Type B pancreatic cell (in vitro differentiated cells): ENCODE data around the gene CAVIN2. TPM values are rescaled to one million over a fixed set of nuclear protein-coding genes. Genes with fewer than 3 reads are reported as not detected.

ENCODE experiments used
- DNase-seq: peaks from one replicate; pipeline ENCODE4 v3.0.0; 2021; ENCODE audit warnings: mixed read lengths; ENCODE audit not compliant: unreplicated experiment; ENCODE audit errors: extremely low spot score
- H3K27ac Mint-ChIP-seq: 2 replicates; pipeline ENCODE4 v1.8.0; 2021; ENCODE audit warnings: mild to moderate bottlenecking, mixed read lengths
- H3K27me3 Mint-ChIP-seq: 2 replicates; pipeline ENCODE4 v1.8.0; 2021; ENCODE audit warnings: mixed read lengths
- H3K36me3 Mint-ChIP-seq: 2 replicates; pipeline ENCODE4 v1.8.0; 2021; ENCODE audit warnings: mixed read lengths
- H3K4me1 Mint-ChIP-seq: one replicate; pipeline ENCODE4 v1.8.0; 2021; ENCODE audit warnings: mixed read lengths; ENCODE audit not compliant: unreplicated experiment
- H3K4me3 Mint-ChIP-seq: 2 replicates; pipeline ENCODE4 v1.8.0; 2021; ENCODE audit warnings: mild to moderate bottlenecking, mixed read lengths
- H3K9me3 Mint-ChIP-seq: 2 replicates; pipeline ENCODE4 v1.8.0; 2021; ENCODE audit warnings: mixed read lengths
- total RNA-seq: library from RNA; stranded (reverse); gene quantifications from 2 replicates; pipeline ENCODE4 v1.2.1, GENCODE V29; 2021; ENCODE audit warnings: low replicate concordance
- TF ChIP-seq, protein P1 (sequence below): fragments of 200-600 bp; sonication (generic); conservative IDR thresholded peaks from 2 replicates; pipeline ENCODE4 v1.5.0; 2021; ENCODE audit warnings: antibody characterized with exemption, mild to moderate bottlenecking

Gene CAVIN2
- total RNA-seq, 1 donor from 2014 or later: 2.9 TPM

DNA sequence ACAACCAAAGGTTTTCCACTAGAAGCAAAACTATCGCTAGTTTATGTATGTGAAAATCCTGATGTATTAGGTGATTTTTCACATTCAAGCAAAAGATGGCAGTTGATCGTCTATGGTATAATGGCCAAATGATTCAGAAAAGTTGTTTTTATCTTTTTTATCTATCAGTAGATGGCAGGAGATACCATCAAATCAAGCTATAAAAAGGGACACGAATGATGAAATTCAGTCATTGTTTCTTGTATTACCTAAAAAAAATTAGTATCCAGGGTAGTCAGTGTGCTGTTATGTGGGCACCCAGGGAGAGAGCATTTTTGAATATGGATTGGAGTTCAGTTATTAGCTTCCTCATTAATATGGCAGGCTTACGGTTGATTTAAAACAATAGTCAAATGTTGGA is 22.9 kb upstream of the CAVIN2 start:
- Mint-ChIP-seq H3K36me3 (no peaks in the 10 kb centered on the region), H3K9me3 (no peaks in the 10 kb centered on the region), H3K27ac (no peak overlapping the region), H3K27me3 (no peaks in the 10 kb centered on the region), H3K4me1 (peaks cover 28% of the 10 kb centered on the region), H3K4me3 (no peak overlapping the region)
- no peak for DNase-seq
- TF ChIP-seq, protein P1, sequence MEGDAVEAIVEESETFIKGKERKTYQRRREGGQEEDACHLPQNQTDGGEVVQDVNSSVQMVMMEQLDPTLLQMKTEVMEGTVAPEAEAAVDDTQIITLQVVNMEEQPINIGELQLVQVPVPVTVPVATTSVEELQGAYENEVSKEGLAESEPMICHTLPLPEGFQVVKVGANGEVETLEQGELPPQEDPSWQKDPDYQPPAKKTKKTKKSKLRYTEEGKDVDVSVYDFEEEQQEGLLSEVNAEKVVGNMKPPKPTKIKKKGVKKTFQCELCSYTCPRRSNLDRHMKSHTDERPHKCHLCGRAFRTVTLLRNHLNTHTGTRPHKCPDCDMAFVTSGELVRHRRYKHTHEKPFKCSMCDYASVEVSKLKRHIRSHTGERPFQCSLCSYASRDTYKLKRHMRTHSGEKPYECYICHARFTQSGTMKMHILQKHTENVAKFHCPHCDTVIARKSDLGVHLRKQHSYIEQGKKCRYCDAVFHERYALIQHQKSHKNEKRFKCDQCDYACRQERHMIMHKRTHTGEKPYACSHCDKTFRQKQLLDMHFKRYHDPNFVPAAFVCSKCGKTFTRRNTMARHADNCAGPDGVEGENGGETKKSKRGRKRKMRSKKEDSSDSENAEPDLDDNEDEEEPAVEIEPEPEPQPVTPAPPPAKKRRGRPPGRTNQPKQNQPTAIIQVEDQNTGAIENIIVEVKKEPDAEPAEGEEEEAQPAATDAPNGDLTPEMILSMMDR: no peak

DNA sequence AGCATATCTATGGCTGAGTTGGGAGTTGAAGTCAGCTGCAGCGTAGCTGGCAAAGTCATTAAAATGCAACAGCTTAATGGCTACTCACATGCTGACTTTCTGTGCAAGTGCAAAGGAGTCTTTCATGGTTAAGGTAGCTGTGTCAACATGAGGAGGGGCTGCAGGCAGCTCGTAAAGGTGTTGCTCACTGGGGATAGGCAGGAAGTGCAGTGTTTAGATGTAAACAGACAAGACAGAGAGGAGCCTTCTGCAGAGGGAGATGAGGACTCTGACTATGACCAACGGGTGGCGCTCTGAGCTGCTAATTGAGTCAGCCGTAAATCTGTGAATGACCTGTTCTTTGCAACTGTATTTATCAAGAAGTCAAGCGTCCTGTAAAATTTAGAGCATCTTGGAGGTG is 22.3 kb upstream of the CAVIN2 start:
- TF ChIP-seq, protein P1: peak; percentile 57
- Mint-ChIP-seq H3K27ac (peak overlapping the region; percentile 6), H3K4me1 (peaks cover 34% of the 10 kb centered on the region), H3K36me3 (peaks cover 2% of the 10 kb centered on the region), H3K27me3 (no peaks in the 10 kb centered on the region), H3K9me3 (peaks cover 2% of the 10 kb centered on the region), H3K4me3 (no peak overlapping the region)
- no peak for DNase-seq

DNA sequence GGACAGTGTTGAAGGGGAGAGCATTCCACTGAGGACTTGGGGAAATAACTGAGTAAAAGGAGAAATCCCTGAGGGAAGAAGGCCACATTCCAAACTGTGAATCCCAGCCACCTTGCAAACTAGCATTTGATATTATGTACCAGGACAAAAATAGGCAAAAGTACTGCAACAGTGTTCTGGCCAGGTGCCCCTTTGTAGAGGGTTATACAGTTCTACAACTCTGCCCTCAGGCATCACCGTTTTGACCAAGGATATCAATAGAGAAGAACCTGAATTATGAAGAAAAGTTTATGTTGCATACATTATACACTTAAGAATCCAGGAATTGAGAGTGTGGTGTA is 20.6 kb upstream of the CAVIN2 start:
- Mint-ChIP-seq H3K36me3 (peaks cover 4% of the 10 kb centered on the region), H3K4me1 (peaks cover 37% of the 10 kb centered on the region), H3K4me3 (no peak overlapping the region), H3K27me3 (no peaks in the 10 kb centered on the region), H3K9me3 (peaks cover 6% of the 10 kb centered on the region), H3K27ac (peak overlapping the region; percentile 85)
- TF ChIP-seq, protein P1: no peak
- DNase-seq: no peak

DNA sequence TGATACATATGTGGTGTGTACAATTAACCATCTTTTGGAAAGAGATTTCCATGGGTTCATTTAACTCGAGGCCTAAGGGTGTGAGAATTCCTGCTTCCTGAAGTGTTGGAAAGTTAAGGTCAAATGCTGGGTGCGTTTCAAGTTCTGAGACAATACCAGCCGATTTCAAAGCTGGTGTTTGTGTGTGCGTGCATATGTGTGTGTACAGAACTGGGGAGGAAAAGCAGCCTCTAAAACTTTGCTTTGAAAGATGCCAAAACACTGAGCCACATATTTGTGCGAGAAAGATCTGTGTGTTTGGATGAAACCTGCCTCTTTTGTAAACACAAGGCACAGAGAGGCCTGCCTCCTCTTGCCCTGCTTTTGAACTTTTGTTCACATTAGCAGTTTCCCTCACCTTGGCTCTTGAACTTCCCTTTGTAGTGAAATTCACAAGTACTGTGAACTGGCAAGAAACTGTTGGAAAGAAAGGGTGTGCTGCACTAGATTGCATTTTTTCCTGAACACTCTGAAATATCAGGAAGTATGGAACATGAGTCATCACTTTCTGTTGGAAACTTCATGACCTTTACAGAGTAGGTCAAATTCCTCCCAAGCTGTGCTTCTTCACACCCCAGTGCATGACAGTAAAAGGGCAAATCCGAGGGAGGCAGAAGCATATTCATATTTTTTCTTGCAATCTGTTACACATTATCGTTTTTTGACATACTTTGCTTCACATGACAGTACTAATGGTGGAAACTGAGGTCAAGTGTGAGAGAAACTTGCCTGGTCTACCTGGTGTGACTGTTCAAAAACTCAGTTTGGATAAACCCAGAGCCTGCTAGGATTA is 20.0 kb upstream of the CAVIN2 start:
- TF ChIP-seq, protein P1: no peak
- Mint-ChIP-seq H3K9me3 (peaks cover 6% of the 10 kb centered on the region), H3K27ac (peak overlapping the region; percentile 85), H3K36me3 (peaks cover 4% of the 10 kb centered on the region), H3K4me1 (peaks cover 37% of the 10 kb centered on the region), H3K27me3 (no peaks in the 10 kb centered on the region), H3K4me3 (peak overlapping the region; percentile 36)
- no peak for DNase-seq

DNA sequence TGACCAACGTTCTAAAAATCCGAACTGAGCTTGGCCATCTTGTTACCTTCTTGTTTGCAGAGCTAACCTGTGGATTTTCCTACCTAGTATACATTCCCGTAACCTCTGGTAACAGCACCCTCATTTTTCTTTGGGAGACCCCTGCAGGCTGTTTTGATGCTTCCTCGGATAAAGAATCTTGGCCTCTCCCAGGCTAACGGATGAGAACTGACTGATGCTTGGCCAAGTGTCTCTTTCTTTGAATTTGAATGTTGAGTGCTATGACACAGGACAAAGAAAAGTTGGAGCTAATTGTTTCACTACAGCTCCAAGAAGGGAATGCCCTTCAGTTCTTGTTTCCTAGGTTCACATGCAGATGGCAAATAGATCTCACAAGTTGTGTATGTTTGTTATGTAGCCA is 19.3 kb upstream of the CAVIN2 start:
- peaks cover 37% of the 10 kb centered on the region for H3K4me1 Mint-ChIP-seq
- DNase-seq: no peak
- H3K4me3 Mint-ChIP-seq: no peak overlapping the region
- no peaks in the 10 kb centered on the region for H3K27me3 Mint-ChIP-seq
- H3K36me3 Mint-ChIP-seq: peaks cover 4% of the 10 kb centered on the region
- peaks cover 6% of the 10 kb centered on the region for H3K9me3 Mint-ChIP-seq
- TF ChIP-seq, protein P1: no peak
- H3K27ac Mint-ChIP-seq: peak overlapping the region; percentile 85
